ENCODE results near the gene APBA1. TPM values are rescaled to one million over a fixed set of nuclear protein-coding genes. Genes with fewer than 3 reads are reported as not detected.

The APBA1 gene
- total RNA-seq, 1 donor: 1.8 TPM

- H3K4me1 ChIP-seq (ENCODE audit: insufficient read depth, low read length): peaks cover 5% of the 10 kb centered on the region
- no peaks in the 10 kb centered on the region for H3K79me2 ChIP-seq (ENCODE audit: insufficient read depth, low read length)
- H2AFZ ChIP-seq (ENCODE audit: low read length): peak overlapping the region; percentile 64
- no peak overlapping the region for H3K4me2 ChIP-seq (ENCODE audit: insufficient read depth, low read length)
- no peaks in the 10 kb centered on the region for H4K20me1 ChIP-seq (ENCODE audit: insufficient read depth, low read length)
- no peak overlapping the region for H3K27ac ChIP-seq (ENCODE audit: low read depth, low read length)
- H3K4me3 ChIP-seq (ENCODE audit: insufficient read depth, low read length): no peak overlapping the region
- TF ChIP-seq, protein P1, sequence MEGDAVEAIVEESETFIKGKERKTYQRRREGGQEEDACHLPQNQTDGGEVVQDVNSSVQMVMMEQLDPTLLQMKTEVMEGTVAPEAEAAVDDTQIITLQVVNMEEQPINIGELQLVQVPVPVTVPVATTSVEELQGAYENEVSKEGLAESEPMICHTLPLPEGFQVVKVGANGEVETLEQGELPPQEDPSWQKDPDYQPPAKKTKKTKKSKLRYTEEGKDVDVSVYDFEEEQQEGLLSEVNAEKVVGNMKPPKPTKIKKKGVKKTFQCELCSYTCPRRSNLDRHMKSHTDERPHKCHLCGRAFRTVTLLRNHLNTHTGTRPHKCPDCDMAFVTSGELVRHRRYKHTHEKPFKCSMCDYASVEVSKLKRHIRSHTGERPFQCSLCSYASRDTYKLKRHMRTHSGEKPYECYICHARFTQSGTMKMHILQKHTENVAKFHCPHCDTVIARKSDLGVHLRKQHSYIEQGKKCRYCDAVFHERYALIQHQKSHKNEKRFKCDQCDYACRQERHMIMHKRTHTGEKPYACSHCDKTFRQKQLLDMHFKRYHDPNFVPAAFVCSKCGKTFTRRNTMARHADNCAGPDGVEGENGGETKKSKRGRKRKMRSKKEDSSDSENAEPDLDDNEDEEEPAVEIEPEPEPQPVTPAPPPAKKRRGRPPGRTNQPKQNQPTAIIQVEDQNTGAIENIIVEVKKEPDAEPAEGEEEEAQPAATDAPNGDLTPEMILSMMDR (IDR thresholded peaks at IDR 0.05; ENCODE audit: extremely low read depth, low read depth, low read length): no peak
- DNase-seq (ENCODE audit: insufficient read length, low spot score, missing footprints): no peak
- H3K36me3 ChIP-seq (ENCODE audit: insufficient read depth, low read length): no peaks in the 10 kb centered on the region
- H3K27me3 ChIP-seq (ENCODE audit: insufficient read depth, low read length): no peaks in the 10 kb centered on the region
- no peaks in the 10 kb centered on the region for H3K9me3 ChIP-seq (ENCODE audit: low read depth, low read length)
Observed at GRCh38 chr9:69465473-69465872, 206.7 kb downstream of the APBA1 start.

DNA sequence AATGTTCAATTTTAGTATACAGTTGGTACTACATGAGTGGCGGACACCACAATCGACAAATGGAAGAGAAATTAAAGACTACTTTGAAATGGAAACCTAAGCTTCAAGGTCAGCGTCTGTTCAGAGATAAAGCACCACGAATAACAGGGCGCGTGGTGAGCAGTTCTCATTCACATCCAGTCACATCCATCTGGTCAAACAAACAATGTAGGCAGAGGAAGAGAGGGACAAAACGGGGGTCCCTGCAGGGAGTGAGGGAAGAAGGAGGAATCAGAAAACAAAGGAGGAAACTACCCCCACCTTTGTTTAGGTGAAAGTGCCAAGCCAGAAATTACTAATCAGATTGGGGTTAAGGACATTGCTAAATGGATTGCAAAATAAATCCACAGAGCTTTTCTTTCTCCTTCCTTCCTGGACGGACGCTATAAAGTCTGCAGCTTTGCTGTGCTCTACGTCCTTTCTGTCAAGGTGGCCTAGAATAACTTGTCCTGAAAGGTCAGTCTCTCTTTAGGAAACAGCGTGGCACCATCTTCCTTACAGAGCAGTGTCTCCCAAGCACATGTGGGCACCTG, 208.6 kb downstream of the APBA1 start:
- Histone ChIP-seq H3K27me3 (ENCODE audit: insufficient read depth, low read length) (no peaks in the 10 kb centered on the region), H4K20me1 (ENCODE audit: insufficient read depth, low read length) (no peaks in the 10 kb centered on the region), H3K4me2 (ENCODE audit: insufficient read depth, low read length) (no peak overlapping the region), H2AFZ (ENCODE audit: low read length) (no peak overlapping the region), H3K79me2 (ENCODE audit: insufficient read depth, low read length) (no peaks in the 10 kb centered on the region), H3K4me1 (ENCODE audit: insufficient read depth, low read length) (peaks cover 5% of the 10 kb centered on the region), H3K27ac (ENCODE audit: low read depth, low read length) (no peak overlapping the region), H3K4me3 (ENCODE audit: insufficient read depth, low read length) (no peak overlapping the region), H3K9me3 (ENCODE audit: low read depth, low read length) (no peaks in the 10 kb centered on the region), H3K36me3 (ENCODE audit: insufficient read depth, low read length) (no peaks in the 10 kb centered on the region)
- TF ChIP-seq, protein P1 (IDR thresholded peaks at IDR 0.05; ENCODE audit: extremely low read depth, low read depth, low read length): no peak
- DNase-seq (ENCODE audit: insufficient read length, low spot score, missing footprints): no peak

DNA sequence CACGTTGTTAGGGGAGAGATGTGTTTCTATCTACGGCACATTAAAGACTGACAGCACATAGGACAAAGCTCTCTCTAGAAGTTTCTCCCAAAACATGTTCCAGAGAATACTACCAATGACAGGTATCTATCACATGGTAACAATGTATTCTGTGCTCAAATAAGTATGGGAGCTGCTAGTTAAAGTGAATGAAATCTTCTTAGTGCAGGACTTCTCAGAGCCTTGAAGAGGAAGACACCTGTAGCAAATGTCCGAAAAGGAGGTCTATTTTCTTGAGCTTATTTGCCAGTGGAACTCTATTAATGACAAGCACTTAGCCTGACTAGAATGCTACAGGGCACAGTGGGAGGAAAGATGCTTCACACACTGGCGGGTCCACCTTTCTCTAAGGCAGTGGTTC, 209.8 kb downstream of the APBA1 start:
- no peak overlapping the region for H3K4me3 ChIP-seq (ENCODE audit: insufficient read depth, low read length)
- no peaks in the 10 kb centered on the region for H3K27me3 ChIP-seq (ENCODE audit: insufficient read depth, low read length)
- H3K4me2 ChIP-seq (ENCODE audit: insufficient read depth, low read length): no peak overlapping the region
- no peaks in the 10 kb centered on the region for H3K9me3 ChIP-seq (ENCODE audit: low read depth, low read length)
- no peak overlapping the region for H2AFZ ChIP-seq (ENCODE audit: low read length)
- H3K4me1 ChIP-seq (ENCODE audit: insufficient read depth, low read length): peaks cover 5% of the 10 kb centered on the region
- H3K27ac ChIP-seq (ENCODE audit: low read depth, low read length): no peak overlapping the region
- no peaks in the 10 kb centered on the region for H3K36me3 ChIP-seq (ENCODE audit: insufficient read depth, low read length)
- DNase-seq (ENCODE audit: insufficient read length, low spot score, missing footprints): no peak
- no peaks in the 10 kb centered on the region for H3K79me2 ChIP-seq (ENCODE audit: insufficient read depth, low read length)
- no peaks in the 10 kb centered on the region for H4K20me1 ChIP-seq (ENCODE audit: insufficient read depth, low read length)
- TF ChIP-seq, protein P1 (IDR thresholded peaks at IDR 0.05; ENCODE audit: extremely low read depth, low read depth, low read length): no peak

DNA sequence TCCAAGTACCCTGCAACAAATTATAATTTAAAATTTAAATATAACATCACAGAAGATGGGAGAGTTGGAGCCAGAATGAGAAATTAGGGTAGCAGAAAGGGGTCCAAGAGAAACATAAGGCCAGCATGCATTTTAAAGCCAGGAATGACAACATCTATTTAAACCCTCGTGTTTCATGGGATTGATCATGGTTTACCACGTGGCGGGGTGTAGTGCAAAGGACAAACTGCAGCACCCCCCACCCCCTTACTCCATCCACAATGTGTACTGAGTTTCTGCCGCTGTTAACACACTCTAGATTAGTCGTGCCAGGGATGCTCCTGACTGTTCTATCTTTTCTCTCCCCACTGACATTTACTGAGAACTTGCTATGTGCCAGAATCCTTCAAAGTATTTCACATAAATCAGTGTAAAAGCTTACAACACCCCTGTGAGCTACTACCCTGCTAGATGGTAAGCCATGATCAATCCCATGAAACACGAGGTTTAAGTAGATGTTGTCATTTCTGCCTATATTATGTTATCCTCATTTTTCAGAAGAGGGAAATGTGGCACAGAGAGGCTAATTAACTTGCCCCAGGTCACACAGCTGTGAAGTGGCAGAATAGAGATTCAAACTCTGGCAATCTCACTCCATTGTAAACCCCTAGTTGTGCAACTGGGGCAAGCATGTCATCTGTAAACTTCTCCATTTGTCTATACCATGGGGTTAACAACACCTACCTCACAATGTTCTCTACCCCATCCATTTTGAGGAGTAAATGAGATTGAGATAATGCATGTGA, 210.9 kb downstream of the APBA1 start:
- Histone ChIP-seq H3K36me3 (ENCODE audit: insufficient read depth, low read length) (no peaks in the 10 kb centered on the region), H3K79me2 (ENCODE audit: insufficient read depth, low read length) (no peaks in the 10 kb centered on the region), H4K20me1 (ENCODE audit: insufficient read depth, low read length) (no peaks in the 10 kb centered on the region), H3K9me3 (ENCODE audit: low read depth, low read length) (no peaks in the 10 kb centered on the region), H3K27ac (ENCODE audit: low read depth, low read length) (no peak overlapping the region), H3K4me2 (ENCODE audit: insufficient read depth, low read length) (no peak overlapping the region), H3K4me1 (ENCODE audit: insufficient read depth, low read length) (peaks cover 3% of the 10 kb centered on the region), H3K27me3 (ENCODE audit: insufficient read depth, low read length) (no peaks in the 10 kb centered on the region), H2AFZ (ENCODE audit: low read length) (no peak overlapping the region), H3K4me3 (ENCODE audit: insufficient read depth, low read length) (no peak overlapping the region)
- TF ChIP-seq, protein P1 (IDR thresholded peaks at IDR 0.05; ENCODE audit: extremely low read depth, low read depth, low read length): no peak
- DNase-seq (ENCODE audit: insufficient read length, low spot score, missing footprints): no peak
